ENCODE results near the gene GTF2A1L.

The GTF2A1L gene

GRCh38 chr2:48586433-48586832 is 31.2 kb upstream of the GTF2A1L start:
- H3K4me3 ChIP-seq (IDR thresholded peaks at IDR 0.05; ENCODE audit: insufficient read depth, low read depth, low read length), result no peak overlapping the region
- H3K4me2 ChIP-seq, result no peak overlapping the region
- no peaks in the 10 kb centered on the region for H4K20me1 ChIP-seq (ENCODE audit: insufficient read depth)
- no peak for TF ChIP-seq CTCF (conservative IDR thresholded peaks at IDR 0.05; ENCODE audit: low read depth, low read length)
- no peaks in the 10 kb centered on the region for H3K4me1 ChIP-seq (ENCODE audit: low read depth, poor library complexity, severe bottlenecking)
- H3K27me3 ChIP-seq (ENCODE audit: insufficient read depth, low read depth), result no peaks in the 10 kb centered on the region
- no peak overlapping the region for H3K9ac ChIP-seq
- no peaks in the 10 kb centered on the region for H3K79me2 ChIP-seq (ENCODE audit: insufficient read depth, low read depth)
- no peaks in the 10 kb centered on the region for H3K36me3 ChIP-seq (ENCODE audit: insufficient read depth)
- H3K27ac ChIP-seq, result no peak overlapping the region
- no peak overlapping the region for H2AFZ ChIP-seq (ENCODE audit: low read depth)

DNA sequence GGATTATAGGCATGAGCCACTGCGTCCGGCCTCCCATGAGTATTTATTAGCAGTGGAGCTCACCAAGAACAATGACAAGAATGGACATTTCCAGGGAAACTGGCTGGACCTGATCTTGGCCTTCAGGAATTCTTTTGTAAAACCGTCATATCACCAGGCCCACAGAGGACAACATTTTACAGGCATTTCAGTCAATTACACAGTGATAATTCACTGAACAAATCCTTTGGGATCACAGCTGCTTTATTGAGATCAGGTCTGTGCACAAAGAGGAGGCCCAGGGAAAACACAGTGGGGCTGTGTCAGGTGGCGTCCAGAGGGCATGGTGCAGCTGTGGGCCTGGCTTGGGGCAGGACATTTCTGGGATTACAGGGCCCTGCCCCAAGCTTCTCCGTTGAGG is 30.1 kb upstream of the GTF2A1L start:
- Histone ChIP-seq H3K36me3 (ENCODE audit: insufficient read depth) (no peaks in the 10 kb centered on the region), H3K4me2 (no peak overlapping the region), H4K20me1 (ENCODE audit: insufficient read depth) (no peaks in the 10 kb centered on the region), H3K9ac (no peak overlapping the region), H3K27me3 (ENCODE audit: insufficient read depth, low read depth) (no peaks in the 10 kb centered on the region), H3K79me2 (ENCODE audit: insufficient read depth, low read depth) (no peaks in the 10 kb centered on the region), H3K4me3 (IDR thresholded peaks at IDR 0.05; ENCODE audit: insufficient read depth, low read depth, low read length) (no peak overlapping the region), H3K4me1 (ENCODE audit: low read depth, poor library complexity, severe bottlenecking) (no peaks in the 10 kb centered on the region), H2AFZ (ENCODE audit: low read depth) (no peak overlapping the region), H3K27ac (no peak overlapping the region)
- TF ChIP-seq CTCF (conservative IDR thresholded peaks at IDR 0.05; ENCODE audit: low read depth, low read length), result no peak

DNA sequence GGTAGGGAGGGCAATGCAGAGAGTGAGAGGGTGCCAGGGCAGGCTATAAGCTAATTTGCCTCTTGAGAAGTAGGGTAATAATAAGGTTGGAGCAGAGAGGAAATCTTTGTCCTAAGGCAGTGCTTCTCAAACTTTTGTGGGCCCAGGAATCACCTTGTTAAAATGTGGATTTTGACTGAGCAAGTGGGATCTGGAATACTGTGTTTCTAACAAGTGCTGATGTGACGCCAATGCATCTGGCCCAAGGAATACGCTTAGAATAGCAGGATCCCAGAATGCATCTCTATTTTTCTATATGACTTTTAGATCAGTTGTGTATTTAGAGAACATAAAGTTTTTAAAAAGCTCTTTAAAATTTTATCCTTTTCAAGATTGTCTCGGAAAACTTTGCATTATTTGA is 29.7 kb upstream of the GTF2A1L start:
- Histone ChIP-seq H3K27ac (no peak overlapping the region), H3K36me3 (ENCODE audit: insufficient read depth) (no peaks in the 10 kb centered on the region), H3K4me1 (ENCODE audit: low read depth, poor library complexity, severe bottlenecking) (no peaks in the 10 kb centered on the region), H3K27me3 (ENCODE audit: insufficient read depth, low read depth) (no peaks in the 10 kb centered on the region), H3K79me2 (ENCODE audit: insufficient read depth, low read depth) (no peaks in the 10 kb centered on the region), H2AFZ (ENCODE audit: low read depth) (no peak overlapping the region), H3K4me2 (no peak overlapping the region), H3K4me3 (IDR thresholded peaks at IDR 0.05; ENCODE audit: insufficient read depth, low read depth, low read length) (no peak overlapping the region), H4K20me1 (ENCODE audit: insufficient read depth) (no peaks in the 10 kb centered on the region), H3K9ac (no peak overlapping the region)
- no peak for TF ChIP-seq CTCF (conservative IDR thresholded peaks at IDR 0.05; ENCODE audit: low read depth, low read length)

- H3K79me2 ChIP-seq (ENCODE audit: insufficient read depth, low read depth), result no peaks in the 10 kb centered on the region
- H4K20me1 ChIP-seq (ENCODE audit: insufficient read depth), result no peaks in the 10 kb centered on the region
- H3K4me2 ChIP-seq, result no peak overlapping the region
- no peak overlapping the region for H3K27ac ChIP-seq
- no peaks in the 10 kb centered on the region for H3K27me3 ChIP-seq (ENCODE audit: insufficient read depth, low read depth)
- no peaks in the 10 kb centered on the region for H3K36me3 ChIP-seq (ENCODE audit: insufficient read depth)
- no peak for TF ChIP-seq CTCF (conservative IDR thresholded peaks at IDR 0.05; ENCODE audit: low read depth, low read length)
- no peak overlapping the region for H3K9ac ChIP-seq
- no peaks in the 10 kb centered on the region for H3K4me1 ChIP-seq (ENCODE audit: low read depth, poor library complexity, severe bottlenecking)
- no peak overlapping the region for H2AFZ ChIP-seq (ENCODE audit: low read depth)
- no peak overlapping the region for H3K4me3 ChIP-seq (IDR thresholded peaks at IDR 0.05; ENCODE audit: insufficient read depth, low read depth, low read length)
These were observed 28.9 kb upstream of the GTF2A1L start for GRCh38 chr2:48588745-48589144.

Measured in KMS-11 (cell line).